SH-SY5Y (cell line): ENCODE results near the gene KRTAP5-1.

Experiments
- GATA2 ChIP-seq: IDR thresholded peaks from 2 replicates; pipeline ENCODE4 v1.6.1; 2011; ENCODE audit warnings: mild to moderate bottlenecking, low read depth, low read length
- GATA3 ChIP-seq: IDR thresholded peaks from 2 replicates; pipeline ENCODE4 v1.6.1; 2011; ENCODE audit warnings: low read depth, mild to moderate bottlenecking, low read length, moderate library complexity

GRCh38 chr11:1569251-1569780 lies 15.8 kb downstream of the KRTAP5-1 start:
- TF ChIP-seq GATA2 (no peak), GATA3 (no peak)
